Measurements from ENCODE around the gene IQSEC1.
A peak's percentile ranks its signal among the peaks of the same experiment; 100 is the strongest.

Gene IQSEC1

DNA sequence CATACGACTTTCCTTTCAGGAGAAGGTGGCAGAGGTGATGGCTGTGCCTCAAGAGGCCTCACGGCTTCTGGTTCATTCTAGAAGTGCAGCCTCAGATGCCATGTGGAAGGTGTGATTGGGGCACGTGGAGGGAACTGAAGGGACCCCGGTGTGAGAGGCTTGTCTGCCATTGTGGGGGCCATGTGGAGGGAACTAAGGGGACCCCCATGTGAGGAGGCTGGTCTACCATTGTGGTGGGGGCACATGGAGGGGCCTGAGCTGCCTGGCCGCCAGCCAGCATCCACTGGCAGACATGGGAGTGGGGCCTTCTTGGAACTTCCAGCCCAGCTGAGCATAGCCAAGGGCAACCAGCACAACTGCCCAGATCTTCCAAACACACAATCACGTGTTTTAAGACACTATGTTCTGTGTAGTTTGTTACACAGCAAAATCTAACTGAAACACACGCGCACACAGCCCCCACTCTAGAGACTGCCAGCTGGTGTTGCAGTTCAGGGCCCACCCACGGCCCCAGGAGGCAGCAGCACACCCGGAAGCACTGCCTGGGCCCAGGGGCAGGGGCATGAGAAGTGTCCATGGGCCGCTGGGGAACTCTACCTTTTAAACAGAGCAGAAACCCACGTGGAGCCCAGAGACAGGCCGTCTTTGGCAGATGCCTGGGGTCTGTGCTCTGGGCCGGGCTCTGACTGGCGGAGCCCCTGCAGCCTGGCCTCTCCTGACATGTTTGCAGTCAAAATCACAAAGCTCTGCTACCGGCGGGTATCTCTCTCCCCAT, 66.8 kb downstream of the IQSEC1 start:
- Histone ChIP-seq H3K4me3 (ENCODE audit: low read length in 2 of 2) (no peak overlapping the region), H3K9ac (ENCODE audit: low read length in 2 of 2) (no peak overlapping the region), H3K27ac (ENCODE audit: low read length) (no peak overlapping the region), H3K4me1 (ENCODE audit: control insufficient read depth, insufficient read depth, low read length) (peaks cover 10% of the 10 kb centered on the region), H3K9me3 (ENCODE audit: control insufficient read depth in 2 of 2, low read length in 2 of 2) (no peaks in the 10 kb centered on the region), H3K36me3 (ENCODE audit: control insufficient read depth in 2 of 2, insufficient read depth in 2 of 2, low read length in 2 of 2) (no peaks in the 10 kb centered on the region), H3K27me3 (ENCODE audit: control insufficient read depth in 1 of 2, insufficient read depth in 2 of 2, low read length in 2 of 2) (no peaks in the 10 kb centered on the region)

GRCh38 chr3:13005301-13005700, 67.9 kb downstream of the IQSEC1 start:
- Histone ChIP-seq H3K4me3 (ENCODE audit: low read length in 2 of 2) (no peak overlapping the region), H3K9me3 (ENCODE audit: control insufficient read depth in 2 of 2, low read length in 2 of 2) (no peaks in the 10 kb centered on the region), H3K9ac (ENCODE audit: low read length in 2 of 2) (no peak overlapping the region), H3K36me3 (ENCODE audit: control insufficient read depth in 2 of 2, insufficient read depth in 2 of 2, low read length in 2 of 2) (no peaks in the 10 kb centered on the region), H3K27ac (ENCODE audit: low read length) (no peak overlapping the region), H3K4me1 (ENCODE audit: control insufficient read depth, insufficient read depth, low read length) (peaks cover 10% of the 10 kb centered on the region), H3K27me3 (ENCODE audit: control insufficient read depth in 1 of 2, insufficient read depth in 2 of 2, low read length in 2 of 2) (no peaks in the 10 kb centered on the region)

DNA sequence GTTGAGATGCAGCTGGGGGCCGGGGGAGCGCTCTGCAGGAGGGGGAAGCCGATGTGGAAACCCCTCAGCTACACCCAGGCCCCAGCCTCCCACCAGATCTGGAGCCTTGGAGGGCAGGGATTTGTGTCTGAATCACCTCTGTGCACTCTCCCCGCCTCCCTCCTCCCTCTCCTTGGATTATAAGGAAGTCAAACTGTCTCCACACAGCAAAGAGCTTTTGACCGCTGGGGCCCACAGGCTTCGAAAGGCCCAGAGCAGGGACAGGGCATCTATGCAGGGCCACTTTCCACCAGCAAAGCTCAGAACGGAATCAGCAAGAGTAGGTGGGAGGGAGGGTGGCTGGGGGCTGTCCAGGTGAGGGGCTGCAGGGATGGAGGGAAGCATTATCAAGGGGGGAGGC, 68.9 kb downstream of the IQSEC1 start:
- no peak overlapping the region for H3K4me3 ChIP-seq (ENCODE audit: low read length in 2 of 2)
- peaks cover 10% of the 10 kb centered on the region for H3K4me1 ChIP-seq (ENCODE audit: control insufficient read depth, insufficient read depth, low read length)
- no peaks in the 10 kb centered on the region for H3K27me3 ChIP-seq (ENCODE audit: control insufficient read depth in 1 of 2, insufficient read depth in 2 of 2, low read length in 2 of 2)

GRCh38 chr3:13003608-13004007, 69.6 kb downstream of the IQSEC1 start:
- Histone ChIP-seq H3K9me3 (ENCODE audit: control insufficient read depth in 2 of 2, low read length in 2 of 2) (no peaks in the 10 kb centered on the region), H3K27me3 (ENCODE audit: control insufficient read depth in 1 of 2, insufficient read depth in 2 of 2, low read length in 2 of 2) (no peaks in the 10 kb centered on the region), H3K4me1 (ENCODE audit: control insufficient read depth, insufficient read depth, low read length) (peaks cover 8% of the 10 kb centered on the region), H3K36me3 (ENCODE audit: control insufficient read depth in 2 of 2, insufficient read depth in 2 of 2, low read length in 2 of 2) (no peaks in the 10 kb centered on the region), H3K27ac (ENCODE audit: low read length) (no peak overlapping the region), H3K4me3 (ENCODE audit: low read length in 2 of 2) (no peak overlapping the region), H3K9ac (ENCODE audit: low read length in 2 of 2) (no peak overlapping the region)

More for the DNA sequence above, 68.9 kb downstream of the IQSEC1 start:
- H3K27ac ChIP-seq (ENCODE audit: low read length), result no peak overlapping the region
- no peak overlapping the region for H3K9ac ChIP-seq (ENCODE audit: low read length in 2 of 2)
- no peaks in the 10 kb centered on the region for H3K9me3 ChIP-seq (ENCODE audit: control insufficient read depth in 2 of 2, low read length in 2 of 2)
- H3K36me3 ChIP-seq (ENCODE audit: control insufficient read depth in 2 of 2, insufficient read depth in 2 of 2, low read length in 2 of 2), result no peaks in the 10 kb centered on the region

GRCh38 chr3:13002398-13003124, 70.7 kb downstream of the IQSEC1 start:
- Histone ChIP-seq H3K4me1 (ENCODE audit: control insufficient read depth, insufficient read depth, low read length) (peaks cover 6% of the 10 kb centered on the region), H3K27ac (ENCODE audit: low read length) (no peak overlapping the region), H3K9ac (ENCODE audit: low read length in 2 of 2) (no peak overlapping the region), H3K9me3 (ENCODE audit: control insufficient read depth in 2 of 2, low read length in 2 of 2) (no peaks in the 10 kb centered on the region), H3K36me3 (ENCODE audit: control insufficient read depth in 2 of 2, insufficient read depth in 2 of 2, low read length in 2 of 2) (no peaks in the 10 kb centered on the region), H3K27me3 (ENCODE audit: control insufficient read depth in 1 of 2, insufficient read depth in 2 of 2, low read length in 2 of 2) (no peaks in the 10 kb centered on the region), H3K4me3 (ENCODE audit: low read length in 2 of 2) (no peak overlapping the region)

GRCh38 chr3:12999147-13000140, 73.8 kb downstream of the IQSEC1 start:
- no peak overlapping the region for H3K9ac ChIP-seq (ENCODE audit: low read length in 2 of 2)
- no peaks in the 10 kb centered on the region for H3K9me3 ChIP-seq (ENCODE audit: control insufficient read depth in 2 of 2, low read length in 2 of 2)
- no peaks in the 10 kb centered on the region for H3K36me3 ChIP-seq (ENCODE audit: control insufficient read depth in 2 of 2, insufficient read depth in 2 of 2, low read length in 2 of 2)
- H3K27ac ChIP-seq (ENCODE audit: low read length), result no peak overlapping the region
- H3K27me3 ChIP-seq (ENCODE audit: control insufficient read depth in 1 of 2, insufficient read depth in 2 of 2, low read length in 2 of 2), result no peaks in the 10 kb centered on the region
- no peak overlapping the region for H3K4me3 ChIP-seq (ENCODE audit: low read length in 2 of 2)
- peaks cover 18% of the 10 kb centered on the region for H3K4me1 ChIP-seq (ENCODE audit: control insufficient read depth, insufficient read depth, low read length)

- Histone ChIP-seq H3K4me3 (ENCODE audit: low read length in 2 of 2) (no peak overlapping the region), H3K27ac (ENCODE audit: low read length) (no peak overlapping the region), H3K4me1 (ENCODE audit: control insufficient read depth, insufficient read depth, low read length) (peaks cover 19% of the 10 kb centered on the region), H3K36me3 (ENCODE audit: control insufficient read depth in 2 of 2, insufficient read depth in 2 of 2, low read length in 2 of 2) (no peaks in the 10 kb centered on the region), H3K9ac (ENCODE audit: low read length in 2 of 2) (no peak overlapping the region), H3K27me3 (ENCODE audit: control insufficient read depth in 1 of 2, insufficient read depth in 2 of 2, low read length in 2 of 2) (no peaks in the 10 kb centered on the region), H3K9me3 (ENCODE audit: control insufficient read depth in 2 of 2, low read length in 2 of 2) (no peaks in the 10 kb centered on the region)
Observed at GRCh38 chr3:12998648-12999047, 74.6 kb downstream of the IQSEC1 start.

DNA sequence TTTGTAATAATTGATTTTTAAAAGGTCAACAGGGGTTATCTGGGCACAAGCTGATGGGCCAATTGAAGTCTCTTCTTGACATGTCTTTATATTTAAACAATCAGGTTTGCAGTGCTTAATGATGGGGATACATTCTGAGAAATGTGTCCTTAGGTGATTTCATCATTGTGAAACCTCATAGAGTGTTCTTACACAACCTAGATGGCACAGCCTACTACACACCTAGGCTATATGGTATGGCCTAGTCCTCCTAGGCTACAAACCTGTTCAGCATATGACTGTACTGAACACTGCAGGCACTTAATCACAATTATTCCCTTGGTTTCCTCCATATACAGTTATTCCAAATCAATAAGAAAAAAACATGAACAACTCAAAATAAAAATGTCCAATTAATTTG, 75.8 kb downstream of the IQSEC1 start:
- H3K9ac ChIP-seq (ENCODE audit: low read length in 2 of 2), result no peak overlapping the region
- H3K4me3 ChIP-seq (ENCODE audit: low read length in 2 of 2), result no peak overlapping the region
- H3K27me3 ChIP-seq (ENCODE audit: control insufficient read depth in 1 of 2, insufficient read depth in 2 of 2, low read length in 2 of 2), result no peaks in the 10 kb centered on the region
- H3K36me3 ChIP-seq (ENCODE audit: control insufficient read depth in 2 of 2, insufficient read depth in 2 of 2, low read length in 2 of 2), result no peaks in the 10 kb centered on the region
- no peak overlapping the region for H3K27ac ChIP-seq (ENCODE audit: low read length)
- peaks cover 27% of the 10 kb centered on the region for H3K4me1 ChIP-seq (ENCODE audit: control insufficient read depth, insufficient read depth, low read length)
- H3K9me3 ChIP-seq (ENCODE audit: control insufficient read depth in 2 of 2, low read length in 2 of 2), result no peaks in the 10 kb centered on the region

DNA sequence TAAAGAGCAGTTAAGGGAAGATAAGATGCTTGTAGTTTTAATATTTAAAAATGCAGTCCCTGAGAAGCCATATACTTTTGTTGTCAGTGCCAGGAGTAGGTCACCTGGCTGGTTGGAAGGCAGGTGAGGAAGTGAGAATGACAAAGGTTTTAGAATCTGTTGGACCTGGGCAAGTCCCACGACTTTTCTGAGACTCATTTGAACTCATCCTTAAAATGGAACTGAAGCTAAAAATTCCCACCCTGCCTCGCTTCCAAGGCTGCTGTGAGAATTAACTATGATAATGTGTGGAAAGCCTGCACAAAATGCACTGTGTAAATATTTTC, 77.1 kb downstream of the IQSEC1 start:
- H3K36me3 ChIP-seq (ENCODE audit: control insufficient read depth in 2 of 2, insufficient read depth in 2 of 2, low read length in 2 of 2), result no peaks in the 10 kb centered on the region
- no peaks in the 10 kb centered on the region for H3K27me3 ChIP-seq (ENCODE audit: control insufficient read depth in 1 of 2, insufficient read depth in 2 of 2, low read length in 2 of 2)
- no peaks in the 10 kb centered on the region for H3K9me3 ChIP-seq (ENCODE audit: control insufficient read depth in 2 of 2, low read length in 2 of 2)
- H3K27ac ChIP-seq (ENCODE audit: low read length), result peak overlapping the region; percentile 88
- no peak overlapping the region for H3K4me3 ChIP-seq (ENCODE audit: low read length in 2 of 2)
- peak overlapping the region in 1 of 2 donors; percentile 1 for H3K9ac ChIP-seq (ENCODE audit: low read length in 2 of 2)
- H3K4me1 ChIP-seq (ENCODE audit: control insufficient read depth, insufficient read depth, low read length), result peaks cover 30% of the 10 kb centered on the region

- Histone ChIP-seq H3K36me3 (ENCODE audit: control insufficient read depth in 2 of 2, insufficient read depth in 2 of 2, low read length in 2 of 2) (no peaks in the 10 kb centered on the region), H3K9me3 (ENCODE audit: control insufficient read depth in 2 of 2, low read length in 2 of 2) (no peaks in the 10 kb centered on the region), H3K9ac (ENCODE audit: low read length in 2 of 2) (peak overlapping the region; percentile 74 to 80), H3K27me3 (ENCODE audit: control insufficient read depth in 1 of 2, insufficient read depth in 2 of 2, low read length in 2 of 2) (no peaks in the 10 kb centered on the region), H3K27ac (ENCODE audit: low read length) (peak overlapping the region; percentile 88), H3K4me3 (ENCODE audit: low read length in 2 of 2) (peak overlapping the region in 1 of 2 donors; percentile 91), H3K4me1 (ENCODE audit: control insufficient read depth, insufficient read depth, low read length) (peaks cover 30% of the 10 kb centered on the region)
Observed at GRCh38 chr3:12995389-12996180, 77.6 kb downstream of the IQSEC1 start.
